Sciatic nerve (tissue), 2 donors: Measurements from ENCODE around the gene GGCX. TPM values are rescaled to one million over a fixed set of nuclear protein-coding genes. Genes with fewer than 3 reads are reported as not detected.

Experiments used
- ATAC-seq: fragments of 200-7000 bp; cut with Tn5 transposase; one replicate; pipeline ENCODE4 v1.9.1; 2020; ENCODE audit warnings: mild to moderate bottlenecking, moderate library complexity
- DNase-seq: peaks from one replicate; pipeline ENCODE4 v3.0.0-alpha.2; 2020; ENCODE audit warnings: low spot score
- intact Hi-C: fragments of 100-400 bp; cut with DNase I; formaldehyde crosslinking; loops from one replicate; pipeline ENCODE4 v1.14.2; 2022
- total RNA-seq: library from RNA; stranded (reverse); fragmentation: NEBNext Ultra II Directional; extraction: Animal tissue kit (Norgen Biotek cat#: 25700); gene quantifications from one replicate; pipeline ENCODE4 v1.2.1, GENCODE V29; 2021
- donor health status: DM: no; HTN: no; CAD: no.
- donor health status: DM: no; HTN: no; CAD: no.

GGCX gene
- total RNA-seq, 1 donor from 2014 or later = 36.6 TPM

DNA sequence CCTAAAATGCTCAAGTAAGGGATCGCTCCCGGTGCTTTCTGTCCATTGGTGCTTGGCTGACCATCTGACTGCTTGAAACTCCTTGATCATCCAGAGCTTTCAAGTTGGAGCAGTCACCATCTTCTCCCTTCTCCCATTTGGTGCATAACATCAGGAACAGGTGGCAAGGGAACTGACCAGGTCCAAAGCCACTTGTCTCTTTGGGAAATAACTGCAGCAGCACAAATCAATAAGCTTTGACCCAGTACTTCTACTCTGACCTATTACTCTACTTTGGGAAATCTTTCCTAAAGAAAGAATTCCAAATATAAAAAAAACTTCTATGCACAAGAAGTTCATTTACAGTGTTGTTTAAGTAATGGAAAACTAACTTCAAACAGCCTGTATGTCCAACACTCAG is 32.9 kb downstream of the GGCX start:
- intact Hi-C loops = no loop called here
- ATAC-seq (no peak), DNase-seq (no peak)

DNA sequence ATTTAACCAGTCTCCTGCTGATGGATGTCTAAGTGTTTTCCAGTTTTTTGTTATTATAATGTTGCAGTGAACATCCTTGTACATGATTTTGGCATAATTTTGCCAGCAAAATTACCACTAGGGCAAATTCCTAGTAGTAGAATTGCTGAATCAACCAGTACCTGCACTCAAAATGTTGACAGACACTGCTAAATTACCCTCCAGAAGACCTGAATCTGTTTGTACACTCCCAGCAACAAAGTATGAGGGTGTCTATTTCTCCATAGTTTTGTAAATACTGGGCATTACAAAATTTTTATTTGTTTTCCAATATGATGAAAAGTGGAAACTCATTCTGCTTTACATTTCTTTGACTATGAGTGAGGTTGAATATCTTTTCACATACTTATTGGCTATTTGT is 33.5 kb downstream of the GGCX start:
- DNase-seq (no peak), ATAC-seq (no peak)
- intact Hi-C loops = no loop called here

DNA sequence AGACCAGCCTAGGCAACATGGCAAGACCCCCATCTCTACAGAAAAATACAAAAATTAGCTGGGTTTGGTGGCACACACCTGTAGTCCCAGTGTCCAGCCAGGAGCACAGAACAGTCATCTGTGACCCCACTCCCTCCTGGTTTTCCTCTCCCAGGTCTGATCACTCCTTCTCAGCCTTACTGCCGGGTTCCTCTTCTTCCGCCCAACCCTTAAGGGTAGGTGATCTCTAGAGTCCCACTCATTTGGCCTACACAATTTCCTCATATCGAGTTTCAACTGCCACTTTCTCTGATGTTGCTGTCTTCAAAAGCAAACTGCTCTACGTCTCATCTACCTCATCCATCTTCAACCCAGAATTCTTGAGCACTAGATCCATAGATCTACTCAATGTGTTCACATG is 35.7 kb downstream of the GGCX start:
- ATAC-seq = no peak
- no peak for DNase-seq
- intact Hi-C loops = no loop called here

DNA sequence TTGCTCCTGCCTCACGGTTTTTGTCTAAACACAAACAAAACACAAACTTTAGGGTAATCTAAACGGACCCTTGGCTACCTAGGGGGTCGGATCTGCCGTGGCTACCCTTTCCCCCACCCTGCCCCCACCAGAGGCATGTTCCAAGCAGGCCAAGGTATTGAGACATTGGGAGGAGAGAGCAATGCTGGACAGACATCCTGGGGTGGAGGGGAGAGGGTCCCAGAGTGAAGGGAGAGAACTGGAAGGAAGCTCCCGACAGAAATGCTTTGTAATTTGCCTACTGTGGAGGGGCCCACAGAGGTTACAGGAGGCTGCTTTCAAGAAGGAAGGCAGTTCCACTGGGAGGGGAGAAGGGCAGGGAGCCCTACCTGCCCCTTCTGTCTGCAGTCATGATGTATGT is 36.3 kb downstream of the GGCX start:
- intact Hi-C loops = no loop called here
- DNase-seq (no peak), ATAC-seq (peak; percentile 30)

DNA sequence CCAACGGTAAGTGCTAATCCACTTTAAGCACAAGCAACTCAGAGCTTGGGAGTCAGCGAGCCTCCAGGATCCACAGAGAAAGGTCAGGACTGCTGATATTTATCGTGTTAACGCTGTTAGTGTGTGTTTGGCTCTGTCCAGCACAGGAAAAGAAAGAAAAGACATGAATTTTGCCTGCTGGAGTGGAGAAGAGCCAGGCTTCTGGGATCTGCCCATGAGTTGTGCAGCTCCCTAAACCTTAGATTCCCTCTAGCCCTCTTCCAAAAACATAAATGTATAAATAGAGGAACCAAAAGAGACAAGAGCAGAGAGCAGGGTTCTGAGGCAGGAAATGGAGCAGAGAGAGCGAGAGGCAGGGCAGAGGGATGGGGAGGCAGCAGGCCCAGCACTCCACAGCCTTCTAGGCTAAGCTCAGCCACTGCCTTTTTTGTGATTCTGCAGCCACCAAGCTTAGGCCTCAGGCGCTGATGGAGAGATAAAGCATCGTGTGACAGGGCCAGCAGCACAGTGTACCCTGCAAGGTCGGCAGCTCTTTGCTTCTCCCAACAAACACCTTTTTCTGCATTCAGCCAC is 36.9 kb downstream of the GGCX start:
- ATAC-seq (peak; percentile 78), DNase-seq (no peak)
- intact Hi-C loops = no loop called here

DNA sequence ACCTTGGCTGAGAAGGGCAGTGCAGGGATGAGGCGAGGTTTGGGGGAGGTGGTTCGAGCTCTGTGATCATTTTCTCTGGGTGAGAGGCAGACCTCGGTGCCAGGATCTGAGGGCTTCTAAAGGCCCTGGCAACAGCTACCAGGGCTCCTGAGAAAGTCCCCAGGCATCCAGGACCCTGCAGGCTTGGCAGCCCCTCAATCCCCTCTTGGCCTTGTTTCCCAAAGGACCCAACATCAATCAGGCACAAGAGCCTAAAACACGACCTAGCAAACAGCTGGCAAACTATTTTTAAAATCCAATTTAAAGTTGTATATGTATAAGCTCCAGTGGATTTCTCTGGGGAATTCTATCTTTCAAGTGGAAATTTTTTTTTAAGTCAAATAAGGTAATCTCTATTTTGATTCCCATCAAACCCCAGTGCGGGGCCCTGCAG is 37.4 kb downstream of the GGCX start:
- intact Hi-C loops = no loop called here
- no peak for ATAC-seq
- no peak for DNase-seq

DNA sequence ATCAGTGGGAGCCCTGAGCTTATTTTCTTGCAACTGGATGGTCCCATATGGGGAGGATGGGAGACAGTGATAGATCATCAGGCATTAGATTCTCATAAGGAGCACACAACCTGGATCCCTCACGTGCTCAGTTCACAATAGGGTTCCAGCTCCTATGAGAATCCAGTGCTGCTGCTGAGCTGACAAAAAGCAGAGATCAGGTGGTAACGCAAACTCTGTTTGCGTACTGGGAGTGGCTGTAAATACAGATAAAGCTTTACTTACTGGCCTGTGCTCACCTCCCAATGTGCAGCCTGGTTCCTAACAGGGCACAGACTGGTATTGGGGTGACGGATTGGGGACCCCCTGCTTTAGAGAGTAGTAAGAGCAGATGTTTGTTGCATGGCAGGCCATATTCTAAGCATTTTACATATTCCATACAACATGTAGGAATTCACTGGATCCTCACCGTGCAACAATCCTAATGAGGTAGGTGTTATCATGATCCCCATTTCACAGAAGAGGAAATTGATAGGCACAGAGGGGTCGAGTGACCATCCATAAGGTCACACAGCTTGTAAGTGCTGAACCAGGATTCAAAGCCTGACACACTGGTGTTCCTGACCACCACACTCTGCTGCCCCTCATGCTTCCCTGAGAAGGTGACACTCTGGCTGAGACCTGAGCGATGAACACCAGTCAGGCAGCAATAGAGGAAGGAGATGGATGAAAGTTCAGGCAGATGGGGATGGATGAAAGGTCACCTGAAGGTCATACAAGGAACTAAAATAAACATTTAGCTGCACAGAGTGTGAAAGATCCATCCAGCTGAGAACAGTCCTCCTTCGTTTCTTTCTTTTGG is 38.0 kb downstream of the GGCX start:
- DNase-seq (no peak), ATAC-seq (no peak)
- intact Hi-C loops = no loop called here

DNA sequence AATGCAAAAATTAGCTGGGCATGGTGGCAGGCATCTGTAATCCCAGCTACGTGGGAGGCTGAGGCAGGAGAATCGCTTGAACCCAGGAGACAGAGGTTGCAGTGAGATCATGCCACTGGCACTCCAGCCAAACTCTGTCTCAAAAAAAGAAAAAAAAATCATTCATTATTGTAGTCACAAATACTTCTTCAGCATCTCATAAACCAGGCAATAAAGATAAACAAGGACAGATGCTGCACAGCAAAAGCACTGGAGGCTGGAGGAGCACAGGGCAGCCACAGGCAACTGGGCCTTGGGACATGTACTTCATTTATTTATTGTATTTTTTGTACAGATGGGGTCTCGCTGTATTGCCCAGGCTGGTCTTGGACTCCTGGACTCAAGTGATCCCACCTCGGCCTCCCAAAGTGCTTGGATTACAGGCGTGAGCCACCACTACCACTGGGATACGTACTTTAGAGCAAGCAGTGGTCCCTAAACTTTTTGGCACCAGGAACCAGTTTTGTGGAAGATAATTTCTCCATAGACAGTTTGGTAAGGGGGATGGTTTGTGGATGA is 39.1 kb downstream of the GGCX start:
- intact Hi-C loops = no loop called here
- DNase-seq = no peak
- ATAC-seq = no peak

DNA sequence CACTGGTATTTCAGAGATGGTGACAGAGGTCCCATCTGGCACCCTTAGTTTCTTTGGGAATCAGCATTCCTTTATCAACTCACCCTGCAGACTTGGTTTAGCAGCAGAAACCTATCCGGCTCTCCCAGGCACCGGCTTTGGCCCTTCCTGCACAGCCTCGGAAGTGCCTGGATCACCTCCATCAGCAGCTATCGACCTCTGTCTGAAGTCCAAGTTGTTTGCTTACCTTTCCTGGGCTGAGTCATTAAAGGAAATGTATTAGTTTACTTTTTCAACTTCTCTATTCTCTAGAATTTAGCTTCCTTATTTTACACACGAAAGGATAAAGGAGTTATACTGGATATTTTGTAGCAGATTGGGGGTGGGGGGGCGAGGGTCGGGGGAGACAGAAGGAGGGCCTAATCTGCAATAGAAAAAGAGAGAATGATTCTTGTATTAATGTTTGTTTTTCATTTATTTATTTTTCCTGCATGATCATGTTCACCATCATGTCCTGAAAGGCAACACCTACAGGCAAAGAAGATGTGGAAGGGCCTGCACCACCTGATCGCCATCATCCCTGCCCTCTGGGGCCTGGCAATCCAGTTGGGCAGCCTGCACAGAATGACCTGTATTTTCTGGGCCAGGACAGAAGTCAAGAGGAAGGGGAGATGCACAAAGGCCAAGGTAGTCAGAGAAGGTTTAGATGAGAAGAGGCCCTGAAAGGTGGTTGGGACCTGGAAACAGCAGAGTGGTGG is 44.5 kb downstream of the GGCX start:
- no peak for DNase-seq
- intact Hi-C loops = no loop called here
- no peak for ATAC-seq

DNA sequence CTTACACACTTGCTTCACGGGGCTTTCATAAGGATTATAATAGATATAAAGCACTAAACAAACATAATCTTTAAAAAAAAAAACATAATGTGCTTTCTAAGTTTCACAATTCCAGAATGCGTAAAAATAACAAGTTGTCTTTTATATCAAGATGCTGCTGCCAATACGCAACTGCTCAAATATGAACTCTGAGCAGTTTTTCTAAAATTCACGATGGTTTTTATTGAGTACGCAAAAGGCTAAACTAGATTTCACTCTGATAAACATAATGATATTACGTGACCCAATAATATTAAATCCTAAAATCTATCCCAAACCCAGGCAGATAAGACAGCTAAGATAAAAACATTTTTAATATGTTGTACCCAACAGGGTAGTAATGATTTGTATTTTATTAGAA is 47.0 kb downstream of the GGCX start:
- no peak for DNase-seq
- intact Hi-C loops = no loop called here
- ATAC-seq = no peak

DNA sequence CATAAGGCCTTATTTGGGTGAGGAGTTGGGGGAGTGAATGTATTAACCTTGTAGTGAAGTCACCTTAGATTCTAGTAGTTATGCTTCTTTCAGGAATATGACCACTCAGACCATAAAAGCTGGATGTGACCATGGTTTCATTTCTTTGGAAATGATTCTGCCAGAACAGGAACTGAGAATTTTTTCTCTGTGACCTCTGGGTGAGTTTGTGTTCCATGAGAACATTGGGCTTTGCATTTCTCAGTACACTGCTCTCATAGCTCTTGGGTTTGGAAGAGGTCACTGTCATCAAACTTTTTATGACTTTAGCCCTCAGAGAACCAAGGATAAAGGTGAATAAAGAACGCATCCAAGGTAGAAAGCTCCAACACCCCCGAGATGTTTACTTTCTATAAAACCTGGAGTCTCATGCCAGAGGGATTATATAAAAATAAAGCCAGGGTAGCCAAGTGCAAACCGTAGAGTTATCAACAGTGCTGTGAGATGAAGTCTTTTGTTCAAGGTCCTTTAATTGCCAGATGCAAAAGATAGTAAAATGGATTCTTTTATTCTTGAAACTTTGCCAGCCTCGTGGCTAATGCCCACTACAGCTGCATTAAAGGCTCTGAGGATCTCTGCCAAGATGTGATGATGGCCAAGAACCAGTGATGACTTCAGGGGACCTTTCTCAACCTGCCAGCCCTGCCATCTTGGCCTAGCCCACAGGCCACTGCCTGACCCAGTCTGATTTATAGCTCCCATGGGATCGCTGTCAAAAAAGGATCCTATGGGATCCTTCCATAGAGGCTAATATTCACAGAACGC is 50.1 kb downstream of the GGCX start:
- DNase-seq (no peak), ATAC-seq (peak; percentile 68)
- intact Hi-C loops = no loop called here

DNA sequence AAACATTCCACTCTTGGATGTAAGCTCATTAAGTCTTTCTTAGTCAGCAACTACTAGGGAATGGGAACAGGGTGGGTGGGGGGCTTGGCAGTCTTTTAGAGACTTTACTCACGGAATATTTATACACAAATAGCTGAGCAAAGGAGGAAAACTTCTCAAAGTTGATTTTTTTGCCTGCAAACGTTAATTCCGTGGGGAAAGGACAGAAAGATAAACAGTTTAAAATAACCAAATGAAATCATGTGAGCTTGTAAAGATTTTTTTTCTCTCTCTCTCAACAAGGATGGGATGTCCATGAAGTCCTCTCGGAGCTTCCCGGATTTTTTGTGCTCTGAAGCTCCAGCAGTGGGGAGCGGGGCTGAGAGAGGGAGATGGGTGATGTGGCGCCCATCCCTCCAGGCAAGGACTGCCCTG is 54.5 kb downstream of the GGCX start:
- no peak for DNase-seq
- no peak for ATAC-seq
- intact Hi-C loops = no loop called here

DNA sequence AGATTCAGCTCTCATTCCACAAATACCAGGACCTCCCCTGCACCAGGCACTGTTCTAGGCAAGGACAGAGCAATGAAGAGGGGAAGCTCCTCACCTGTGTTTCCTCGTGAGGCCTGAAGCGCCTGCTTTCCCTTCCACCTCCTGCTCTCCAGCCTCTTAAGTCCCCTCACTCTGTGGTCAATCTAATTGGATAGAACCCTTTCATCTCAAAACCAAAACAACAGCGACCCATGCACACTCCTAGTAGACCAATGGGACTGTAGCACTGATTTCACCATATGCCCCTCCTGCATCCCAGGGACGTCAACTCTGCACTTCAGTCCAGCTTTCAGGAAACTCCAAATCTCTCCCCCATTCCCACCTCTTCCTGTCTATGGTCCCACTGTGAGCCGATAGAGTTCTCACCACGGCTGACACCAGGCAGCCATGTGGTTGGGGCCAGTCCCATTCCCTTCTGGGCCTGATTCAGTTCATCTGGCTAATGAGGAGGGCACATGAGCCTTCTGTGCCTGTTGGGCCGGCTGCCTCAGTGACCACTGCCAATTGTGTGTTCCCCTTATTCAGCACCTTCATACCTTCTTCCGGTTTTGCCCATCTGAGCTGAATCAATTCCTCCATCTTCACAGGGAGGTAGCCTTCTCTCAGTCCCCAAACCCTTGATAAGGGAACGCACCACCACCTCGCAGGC is 55.6 kb downstream of the GGCX start:
- DNase-seq = no peak
- peak; percentile 15 for ATAC-seq
- intact Hi-C loops = no loop called here

DNA sequence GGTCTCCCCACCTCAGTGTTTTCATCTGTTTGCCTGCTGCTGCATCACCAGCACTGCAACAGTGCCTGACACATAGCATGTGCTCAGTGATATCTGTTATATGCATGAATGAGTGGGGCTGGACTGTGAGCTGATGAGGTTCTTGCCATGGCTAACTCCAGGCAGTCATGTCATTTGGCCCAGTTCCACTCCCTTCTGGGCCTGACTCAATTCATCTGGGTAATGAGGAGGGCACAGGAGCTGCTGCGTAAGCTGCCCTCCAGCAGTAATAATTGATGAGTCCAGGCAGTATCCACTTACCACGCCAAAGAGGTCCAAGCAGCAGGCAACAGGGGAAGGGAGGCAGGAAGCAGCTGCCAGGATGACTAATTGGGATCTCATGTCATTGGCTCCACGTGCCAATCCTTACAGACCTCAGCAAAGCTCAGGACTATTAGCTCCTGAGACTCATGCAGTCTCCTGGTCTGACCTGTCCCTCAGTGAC is 56.5 kb downstream of the GGCX start:
- intact Hi-C loops = no loop called here
- ATAC-seq (peak; percentile 69), DNase-seq (no peak)

DNA sequence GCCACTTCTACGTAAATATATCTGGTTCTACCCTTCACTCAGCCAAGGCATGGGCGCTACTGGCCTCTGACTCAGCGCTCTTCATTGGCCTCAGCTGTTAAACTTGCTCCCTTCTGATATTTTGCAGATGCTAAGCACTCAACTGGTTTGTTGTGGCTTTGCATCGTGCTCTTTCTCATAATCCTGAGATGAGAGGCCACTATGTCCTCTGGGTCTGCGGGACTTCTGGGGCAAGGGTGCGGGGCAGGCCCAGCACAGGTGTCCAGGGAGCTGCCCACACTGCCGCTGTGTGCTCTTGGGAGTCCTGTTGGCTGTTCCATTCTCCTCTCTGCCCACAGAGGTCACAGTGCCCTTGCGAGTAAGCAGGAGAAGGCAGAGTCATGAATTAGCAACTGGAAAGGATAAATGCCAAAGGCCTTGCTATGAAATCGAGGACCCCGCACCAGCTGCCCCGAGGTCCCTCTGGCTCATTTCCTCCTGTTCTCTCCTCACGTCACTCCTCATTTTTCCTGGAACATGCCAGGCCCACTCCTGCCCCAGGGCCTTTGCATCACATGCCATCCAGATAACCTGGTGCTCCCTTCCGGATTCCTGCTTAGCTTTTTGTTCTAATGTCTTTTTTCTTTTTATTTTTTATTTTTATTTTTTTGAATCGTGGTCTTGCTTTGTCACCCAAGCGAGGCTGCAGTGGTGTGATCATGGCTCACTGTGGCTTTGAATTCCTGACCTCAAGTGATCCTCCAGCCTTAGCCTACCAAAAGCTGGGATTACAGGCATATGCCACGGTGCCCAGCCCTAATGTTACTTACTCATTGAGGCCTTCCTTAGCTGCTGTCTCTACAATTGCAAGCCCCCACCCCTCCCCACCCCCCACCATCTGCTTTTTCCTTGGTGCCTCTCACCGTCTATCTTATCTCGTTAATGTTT is 57.2 kb downstream of the GGCX start:
- intact Hi-C loops = no loop called here
- ATAC-seq (no peak), DNase-seq (no peak)

DNA sequence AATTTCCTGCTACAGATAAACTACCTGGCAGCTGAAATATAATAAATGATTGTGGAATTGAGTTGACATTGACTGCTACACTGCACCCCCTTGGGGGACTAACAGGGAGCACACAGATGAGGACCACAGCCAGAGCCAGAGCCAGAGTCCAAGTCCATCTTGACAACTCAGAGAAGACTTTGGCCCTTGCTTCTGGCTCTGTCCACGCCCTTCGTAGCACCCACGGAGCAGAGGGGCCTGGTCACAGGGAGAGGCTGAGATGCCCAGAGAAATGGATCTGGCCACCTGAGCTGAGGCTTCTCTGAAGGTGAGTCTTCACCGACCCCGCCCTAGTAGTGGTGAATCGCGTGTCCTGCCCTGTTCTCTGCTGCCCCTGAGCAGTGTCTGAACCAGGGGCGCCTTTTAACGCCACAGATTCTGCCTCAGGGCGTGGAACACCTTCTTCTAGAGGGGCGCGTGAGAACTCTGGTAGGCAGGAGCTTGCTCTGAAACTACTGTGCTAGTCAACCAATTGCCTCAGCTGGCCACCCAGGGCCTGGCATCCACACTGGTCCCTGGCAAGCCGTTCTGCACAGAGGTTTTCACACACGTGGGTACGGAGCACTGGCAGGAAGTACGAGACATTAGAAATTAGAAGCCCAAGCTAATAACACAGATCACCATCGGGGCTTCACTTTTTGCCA is 58.0 kb downstream of the GGCX start:
- DNase-seq (no peak), ATAC-seq (no peak)
- intact Hi-C loops = no loop called here

DNA sequence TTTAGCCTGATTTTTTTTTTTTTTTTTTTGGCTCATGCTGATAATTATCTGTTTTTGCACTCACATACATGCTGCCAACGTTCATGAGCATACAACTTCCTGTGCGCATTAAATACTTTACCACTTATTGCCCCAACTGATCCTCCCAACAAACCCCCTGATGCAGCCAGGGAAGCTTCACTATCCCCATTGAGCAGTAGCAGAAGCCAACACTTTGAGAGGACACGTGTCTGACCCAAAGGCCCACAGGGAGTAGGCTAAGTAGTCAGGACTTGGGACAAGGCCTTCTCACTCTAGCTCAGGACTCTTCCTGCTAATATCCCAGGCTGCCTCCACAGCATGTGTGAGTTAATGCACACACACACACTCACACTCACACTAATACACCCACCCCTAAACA is 58.6 kb downstream of the GGCX start:
- DNase-seq (no peak), ATAC-seq (no peak)
- intact Hi-C loops = no loop called here
